Adrenal gland (tissue), 12 donors: ENCODE data around the gene RPP25. TPM values are rescaled to one million over a fixed set of nuclear protein-coding genes. Genes with fewer than 3 reads are reported as not detected.
"Not testable (repeated sequence)": the region's sequence is repeated elsewhere in the genome, so short reads cannot be mapped to it uniquely, and the experiment has no call there.

Experiments used
- DNase-seq, 7 donors: peaks; one replicate each; pipeline ENCODE4 v3.0.0-alpha.2; 2019 to 2020
- H3K27ac ChIP-seq, 5 donors: fragments of 200-600 bp; sonication (generic) in 4 of 5; 1 replicate in 3 of 5; 2 replicates in 2 of 5; pipeline versions ENCODE4 v1.5.1 to v1.8.0; 2016 to 2020; ENCODE audit warnings: mild to moderate bottlenecking in 1 of 5
- H3K27me3 ChIP-seq: fragments of 200-600 bp; 2 replicates; pipeline ENCODE4 v1.8.0; 2021
- H3K36me3 ChIP-seq, 2 donors: fragments of 200-600 bp; replicated peaks in 1 of 2; 1 replicate in 1 of 2; 2 replicates in 1 of 2; pipeline versions ENCODE4 v1.5.1 to v1.8.0; 2018 to 2022
- H3K4me1 ChIP-seq, 2 donors: fragments of 200-600 bp; replicated peaks in 1 of 2; 1 replicate in 1 of 2; 2 replicates in 1 of 2; pipeline versions ENCODE4 v1.5.1 to v1.8.0; 2018 to 2021
- H3K4me3 ChIP-seq, 4 donors: fragments of 200-600 bp; sonication (generic) in 3 of 4; one replicate each; pipeline ENCODE4 v1.5.1; 2016 to 2018
- H3K9me3 ChIP-seq, 3 donors: fragments of 200-600 bp; sonication (generic) in 1 of 3; replicated peaks in 1 of 3; 1 replicate in 2 of 3; 2 replicates in 1 of 3; pipeline versions ENCODE4 v1.5.1 to v1.8.0; 2016 to 2021
- POLR2A ChIP-seq, 2 donors: fragments of 450-650 bp; IDR thresholded peaks; one replicate each; pipeline ENCODE4 v1.6.1; 2017; ENCODE audit warnings: antibody characterized with exemption in 2 of 2, mild to moderate bottlenecking in 2 of 2, moderate library complexity in 1 of 2
- WGBS, 4 donors: extraction: QIAGEN DNeasy Blood & Tissue Kit in 2 of 4; methylation state at CpG; one replicate each; pipeline versions ENCODE4 v1.1.5 to v1.1.7; 2013 to 2017; 5-methylcytosine and 5-hydroxymethylcytosine counted together
- intact Hi-C, 2 donors: fragments of 100-400 bp; cut with DNase I; formaldehyde crosslinking; loops; one replicate each; pipeline versions ENCODE4 v1.14.1 to v1.15.0; 2022 to 2023
- polyA plus RNA-seq, 3 donors: library from polyadenylated mRNA; stranded (reverse); fragments of 200-250 nt in 2 of 3; fragments of 350-450 nt in 1 of 3; fragmentation: Illumina TruSeq in 1 of 3; extraction: RNeasy Lipid Tissue Mini Kit (QIAGEN cat#74804) in 1 of 3; gene quantifications; one replicate each; pipeline ENCODE4 v1.2.3, GENCODE V29; 2013 to 2014
- total RNA-seq, 9 donors: library from RNA; depleted of rRNA in 4 of 9; stranded (reverse); fragments of >200 nt in 4 of 9; fragments of 120-200 nt in 1 of 9; fragmentation: NEBNext Ultra II Directional in 1 of 9; extraction: Animal tissue kit (Norgen Biotek cat#: 25700) in 1 of 9; gene quantifications; one replicate each; pipeline versions ENCODE4 v1.1.0 to v1.2.4, GENCODE V29; 2013 to 2023
- TF ChIP-seq, protein P1 (sequence below), 6 experiments: fragments of 450-650 bp in 4 of 6; fragments of 200-600 bp in 2 of 6; sonication (generic) in 1 of 6; IDR thresholded peaks; 1 replicate in 5 of 6; 2 replicates in 1 of 6; pipeline versions ENCODE4 v1.5.1 to v1.8.0; 2016 to 2021; ENCODE audit warnings: antibody characterized with exemption in 6 of 6, mild to moderate bottlenecking in 2 of 6, moderate library complexity in 1 of 6
- donor health status: healthy with polysubstance abuse.
- donor health status: Bipolar disorder and iron deficiency.
- donor health status: DM: yes; HTN: yes; CAD: no.
- donor health status: DM: no; HTN: no; CAD: no.
- donor health status: DM: no; HTN: no; CAD: no.
- donor health status: DM: yes; HTN: yes; CAD: no.

RPP25 gene
- total and polyA plus RNA-seq, 12 donors, result 12.1 to 46.2 (median 24.1) TPM

GRCh38 chr15:74950078-74950908, 6.3 kb downstream of the RPP25 start:
- Histone ChIP-seq H3K4me1 (peaks cover 11 to 21% of the 10 kb centered on the region in 2 donors), H3K36me3 (no peaks in the 10 kb centered on the region), H3K27ac (no peak overlapping the region), H3K9me3 (no peaks in the 10 kb centered on the region), H3K27me3 (no peaks in the 10 kb centered on the region), H3K4me3 (no peak overlapping the region)
- intact Hi-C loops, result loop anchor here (5.0 to 10.0 kb wide), 2 partner anchors 178 to 315 kb away; no protein-coding TSS in a partner anchor
- TF ChIP-seq, protein P1, sequence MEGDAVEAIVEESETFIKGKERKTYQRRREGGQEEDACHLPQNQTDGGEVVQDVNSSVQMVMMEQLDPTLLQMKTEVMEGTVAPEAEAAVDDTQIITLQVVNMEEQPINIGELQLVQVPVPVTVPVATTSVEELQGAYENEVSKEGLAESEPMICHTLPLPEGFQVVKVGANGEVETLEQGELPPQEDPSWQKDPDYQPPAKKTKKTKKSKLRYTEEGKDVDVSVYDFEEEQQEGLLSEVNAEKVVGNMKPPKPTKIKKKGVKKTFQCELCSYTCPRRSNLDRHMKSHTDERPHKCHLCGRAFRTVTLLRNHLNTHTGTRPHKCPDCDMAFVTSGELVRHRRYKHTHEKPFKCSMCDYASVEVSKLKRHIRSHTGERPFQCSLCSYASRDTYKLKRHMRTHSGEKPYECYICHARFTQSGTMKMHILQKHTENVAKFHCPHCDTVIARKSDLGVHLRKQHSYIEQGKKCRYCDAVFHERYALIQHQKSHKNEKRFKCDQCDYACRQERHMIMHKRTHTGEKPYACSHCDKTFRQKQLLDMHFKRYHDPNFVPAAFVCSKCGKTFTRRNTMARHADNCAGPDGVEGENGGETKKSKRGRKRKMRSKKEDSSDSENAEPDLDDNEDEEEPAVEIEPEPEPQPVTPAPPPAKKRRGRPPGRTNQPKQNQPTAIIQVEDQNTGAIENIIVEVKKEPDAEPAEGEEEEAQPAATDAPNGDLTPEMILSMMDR (IDR thresholded peaks at IDR 0.05), result peak; percentile 97 to 100 (median 99)
- no peak for TF ChIP-seq POLR2A (IDR thresholded peaks at IDR 0.05)
- WGBS, 4 donors, result 34 to 47% (median 42%) methylated on average over 7 of the region's 7 CpGs
- peak; percentile 66 to 95 (median 81) for DNase-seq

- peak; percentile 84 to 93 for TF ChIP-seq POLR2A (IDR thresholded peaks at IDR 0.05)
- TF ChIP-seq, protein P1 (IDR thresholded peaks at IDR 0.05), result peak in 2 of 6 experiments; percentile 13 to 30
- Histone ChIP-seq H3K4me1 (peaks cover 0 to 27% of the 10 kb centered on the region in 2 donors), H3K36me3 (no peaks in the 10 kb centered on the region), H3K9me3 (no peaks in the 10 kb centered on the region), H3K4me3 (peak within 1 kb of the TSS; percentile 71 to 97 (median 88)), H3K27me3 (no peaks in the 10 kb centered on the region), H3K27ac (peak within 1 kb of the TSS; percentile 91 to 98 (median 96))
- WGBS, 4 donors, result 0 to 1% (median 0%) methylated on average over 4 to 85 of the region's 85 CpGs
- peak; percentile 93 to 98 (median 96) for DNase-seq
- intact Hi-C loops, result no loop called here
These were observed 18.8 kb downstream of the RPP25 start, which contains the start of gene COX5A for GRCh38 chr15:74937590-74938371. Gene COX5A, minus strand, starts transcription at chr15:74938073. Its CDS starts 59 bp downstream, at chr15:74938014.

GRCh38 chr15:74937272-74937589, 19.3 kb downstream of the RPP25 start:
- Histone ChIP-seq H3K9me3 (no peaks in the 10 kb centered on the region), H3K27ac (peak overlapping the region; percentile 91 to 98 (median 96)), H3K36me3 (no peaks in the 10 kb centered on the region), H3K27me3 (no peaks in the 10 kb centered on the region), H3K4me1 (peaks cover 0 to 27% of the 10 kb centered on the region in 2 donors), H3K4me3 (peak overlapping the region; percentile 71 to 97 (median 88))
- 0 to 1% (median 1%) methylated on average over 7 to 18 of the region's 18 CpGs for WGBS, 4 donors
- no peak for TF ChIP-seq POLR2A (IDR thresholded peaks at IDR 0.05)
- TF ChIP-seq, protein P1 (IDR thresholded peaks at IDR 0.05), result no peak
- intact Hi-C loops, result no loop called here
- no peak for DNase-seq

DNA sequence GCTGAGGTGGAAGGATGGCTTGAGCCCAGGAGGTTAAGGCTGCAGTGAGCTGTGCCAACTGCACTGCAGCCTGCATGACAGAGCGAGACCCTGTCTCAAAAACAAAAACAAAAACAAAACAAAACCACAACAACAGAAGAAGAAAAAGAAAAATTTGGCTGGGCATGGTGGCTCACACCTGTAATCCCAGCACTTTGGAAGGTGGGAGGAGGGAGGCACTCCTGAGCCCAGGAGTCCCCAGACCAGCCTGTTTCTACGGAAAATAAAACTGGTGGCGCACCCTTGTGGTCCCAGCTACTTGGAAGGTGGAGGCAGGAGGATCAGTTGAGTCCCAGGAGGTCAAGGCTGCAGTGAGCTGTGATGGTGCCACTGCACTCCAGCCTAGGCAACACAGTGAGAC, 21.4 kb downstream of the RPP25 start:
- peaks cover 0 to 10% of the 10 kb centered on the region in 2 donors for H3K36me3 ChIP-seq
- H3K27me3 ChIP-seq, intact Hi-C loops, DNase-seq, H3K27ac ChIP-seq, H3K4me3 ChIP-seq, H3K9me3 ChIP-seq: not testable (repeated sequence)
- WGBS, 4 donors, result 86 to 96% (median 87%) methylated on average over 3 of the region's 3 CpGs
- H3K4me1 ChIP-seq, result peaks cover 0 to 27% of the 10 kb centered on the region in 2 donors
